ENCODE results near the gene ZNF891. TPM values are rescaled to one million over a fixed set of nuclear protein-coding genes. Genes with fewer than 3 reads are reported as not detected.

The ZNF891 gene
- total and polyA plus RNA-seq, 2 of the 13 experiments (the other 11 are each of a cell fraction or from before 2014, with no cell fraction given) = 1.3 to 2.1 TPM

DNA sequence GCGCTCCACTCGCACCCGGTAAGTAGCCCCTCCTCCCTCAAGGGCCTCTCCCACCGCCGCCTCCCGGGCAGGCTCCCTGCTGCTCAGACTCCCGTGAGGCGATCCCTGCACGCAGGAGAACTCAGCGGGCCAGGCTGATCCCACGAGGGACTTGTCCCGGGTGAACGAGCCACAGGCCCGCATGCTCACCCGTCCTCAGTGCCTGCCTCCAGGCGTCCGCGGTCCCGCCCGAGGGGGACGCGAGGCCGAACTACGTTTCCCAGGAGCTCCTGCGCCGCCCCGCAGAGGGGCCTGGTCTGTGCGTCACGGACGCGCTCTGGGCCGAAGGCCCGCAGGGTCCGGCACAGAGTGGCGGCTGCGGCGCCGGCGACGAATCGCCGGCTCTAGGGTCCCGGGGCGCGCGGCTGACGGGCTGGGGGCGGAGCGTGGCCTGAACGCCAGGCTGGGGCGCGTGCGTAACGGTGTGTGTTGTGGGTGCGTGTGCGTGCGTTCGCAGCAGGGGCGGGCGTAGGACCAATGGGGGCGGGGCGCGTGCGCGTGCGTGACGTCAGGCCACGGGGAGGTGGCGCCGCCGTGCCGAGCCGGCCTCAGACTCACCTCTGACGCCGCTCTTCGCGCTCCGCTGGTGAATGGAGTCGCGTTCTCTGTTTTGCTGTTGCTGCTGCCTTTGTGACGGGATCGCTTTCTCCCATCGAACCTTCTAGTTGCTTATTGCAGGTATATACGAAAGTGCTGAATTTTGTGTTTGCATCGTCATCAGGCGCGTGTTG is at the start of gene ZNF891, which contains the start of gene ZNF10 (continued):
- TF ChIP-seq JUN (CRISPR knock-in tag; IDR thresholded peaks at IDR 0.05) (peak; percentile 28; the same call in 1 of the 2 replicates), MATR3 (CRISPR knock-in tag; IDR thresholded peaks at IDR 0.05) (no peak), NR2F2 (IDR thresholded peaks at IDR 0.05; ENCODE audit: borderline replicate concordance, low read depth) (no peak), ZBTB42 (CRISPR knock-in tag; IDR thresholded peaks at IDR 0.05) (no peak), NCOA2 (CRISPR knock-in tag; IDR thresholded peaks at IDR 0.05) (no peak; the same call in 1 of the 2 replicates), ZMYM3 (CRISPR knock-in tag; IDR thresholded peaks at IDR 0.05) (0 out of 2 replicates have a peak, but pooled peaks have one; percentile 29), PAX8 (CRISPR knock-in tag; IDR thresholded peaks at IDR 0.05; ENCODE audit: borderline replicate concordance) (no peak), RAD51 (IDR thresholded peaks at IDR 0.05; ENCODE audit: borderline replicate concordance) (no peak), ZNF691 (CRISPR knock-in tag; IDR thresholded peaks at IDR 0.05; ENCODE audit: borderline replicate concordance, low read depth) (peak; percentile 49; the same call in 1 of the 2 replicates), ZNF615 (CRISPR knock-in tag; IDR thresholded peaks at IDR 0.05; ENCODE audit: borderline replicate concordance) (no peak), ZBTB26 (CRISPR knock-in tag; IDR thresholded peaks at IDR 0.05; ENCODE audit: borderline replicate concordance) (no peak; the same call in 1 of the 2 replicates), ZNF10 (CRISPR knock-in tag; IDR thresholded peaks at IDR 0.05; ENCODE audit: borderline replicate concordance, low read depth) (no peak), KAT8 (CRISPR knock-in tag; IDR thresholded peaks at IDR 0.05) (peak; percentile 90), ZNF33B (CRISPR knock-in tag; IDR thresholded peaks at IDR 0.05) (peak; percentile 87), ZNF580 (CRISPR knock-in tag; IDR thresholded peaks at IDR 0.05; ENCODE audit: borderline replicate concordance, low read depth) (peak; percentile 48), EEA1 (CRISPR knock-in tag; IDR thresholded peaks at IDR 0.05; ENCODE audit: borderline replicate concordance) (peak; percentile 73)
- TF ChIP-seq, protein P1, sequence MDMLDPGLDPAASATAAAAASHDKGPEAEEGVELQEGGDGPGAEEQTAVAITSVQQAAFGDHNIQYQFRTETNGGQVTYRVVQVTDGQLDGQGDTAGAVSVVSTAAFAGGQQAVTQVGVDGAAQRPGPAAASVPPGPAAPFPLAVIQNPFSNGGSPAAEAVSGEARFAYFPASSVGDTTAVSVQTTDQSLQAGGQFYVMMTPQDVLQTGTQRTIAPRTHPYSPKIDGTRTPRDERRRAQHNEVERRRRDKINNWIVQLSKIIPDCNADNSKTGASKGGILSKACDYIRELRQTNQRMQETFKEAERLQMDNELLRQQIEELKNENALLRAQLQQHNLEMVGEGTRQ (IDR thresholded peaks at IDR 0.05; ENCODE audit: low read depth, low read length) = no peak
- TF ChIP-seq, protein P1 (CRISPR knock-in tag; IDR thresholded peaks at IDR 0.05; ENCODE audit: borderline replicate concordance) = peak; percentile 40; the same call in 1 of the 2 replicates
- TF ChIP-seq, protein P2, sequence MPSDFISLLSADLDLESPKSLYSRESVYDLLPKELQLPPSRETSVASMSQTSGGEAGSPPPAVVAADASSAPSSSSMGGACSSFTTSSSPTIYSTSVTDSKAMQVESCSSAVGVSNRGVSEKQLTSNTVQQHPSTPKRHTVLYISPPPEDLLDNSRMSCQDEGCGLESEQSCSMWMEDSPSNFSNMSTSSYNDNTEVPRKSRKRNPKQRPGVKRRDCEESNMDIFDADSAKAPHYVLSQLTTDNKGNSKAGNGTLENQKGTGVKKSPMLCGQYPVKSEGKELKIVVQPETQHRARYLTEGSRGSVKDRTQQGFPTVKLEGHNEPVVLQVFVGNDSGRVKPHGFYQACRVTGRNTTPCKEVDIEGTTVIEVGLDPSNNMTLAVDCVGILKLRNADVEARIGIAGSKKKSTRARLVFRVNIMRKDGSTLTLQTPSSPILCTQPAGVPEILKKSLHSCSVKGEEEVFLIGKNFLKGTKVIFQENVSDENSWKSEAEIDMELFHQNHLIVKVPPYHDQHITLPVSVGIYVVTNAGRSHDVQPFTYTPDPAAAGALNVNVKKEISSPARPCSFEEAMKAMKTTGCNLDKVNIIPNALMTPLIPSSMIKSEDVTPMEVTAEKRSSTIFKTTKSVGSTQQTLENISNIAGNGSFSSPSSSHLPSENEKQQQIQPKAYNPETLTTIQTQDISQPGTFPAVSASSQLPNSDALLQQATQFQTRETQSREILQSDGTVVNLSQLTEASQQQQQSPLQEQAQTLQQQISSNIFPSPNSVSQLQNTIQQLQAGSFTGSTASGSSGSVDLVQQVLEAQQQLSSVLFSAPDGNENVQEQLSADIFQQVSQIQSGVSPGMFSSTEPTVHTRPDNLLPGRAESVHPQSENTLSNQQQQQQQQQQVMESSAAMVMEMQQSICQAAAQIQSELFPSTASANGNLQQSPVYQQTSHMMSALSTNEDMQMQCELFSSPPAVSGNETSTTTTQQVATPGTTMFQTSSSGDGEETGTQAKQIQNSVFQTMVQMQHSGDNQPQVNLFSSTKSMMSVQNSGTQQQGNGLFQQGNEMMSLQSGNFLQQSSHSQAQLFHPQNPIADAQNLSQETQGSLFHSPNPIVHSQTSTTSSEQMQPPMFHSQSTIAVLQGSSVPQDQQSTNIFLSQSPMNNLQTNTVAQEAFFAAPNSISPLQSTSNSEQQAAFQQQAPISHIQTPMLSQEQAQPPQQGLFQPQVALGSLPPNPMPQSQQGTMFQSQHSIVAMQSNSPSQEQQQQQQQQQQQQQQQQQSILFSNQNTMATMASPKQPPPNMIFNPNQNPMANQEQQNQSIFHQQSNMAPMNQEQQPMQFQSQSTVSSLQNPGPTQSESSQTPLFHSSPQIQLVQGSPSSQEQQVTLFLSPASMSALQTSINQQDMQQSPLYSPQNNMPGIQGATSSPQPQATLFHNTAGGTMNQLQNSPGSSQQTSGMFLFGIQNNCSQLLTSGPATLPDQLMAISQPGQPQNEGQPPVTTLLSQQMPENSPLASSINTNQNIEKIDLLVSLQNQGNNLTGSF (CRISPR knock-in tag; IDR thresholded peaks at IDR 0.05) = peak; percentile 78; the same call in 1 of the 2 replicates

Data from HepG2 (cell line).